ENCODE measurements around the gene PADI2. TPM values are rescaled to one million over a fixed set of nuclear protein-coding genes. Genes with fewer than 3 reads are reported as not detected.

Gene PADI2
- total and polyA plus RNA-seq, 2 of the 8 experiments (the other 6 are each of a cell fraction or from before 2014, with no cell fraction given), result 1.6 to 7.5 TPM

DNA sequence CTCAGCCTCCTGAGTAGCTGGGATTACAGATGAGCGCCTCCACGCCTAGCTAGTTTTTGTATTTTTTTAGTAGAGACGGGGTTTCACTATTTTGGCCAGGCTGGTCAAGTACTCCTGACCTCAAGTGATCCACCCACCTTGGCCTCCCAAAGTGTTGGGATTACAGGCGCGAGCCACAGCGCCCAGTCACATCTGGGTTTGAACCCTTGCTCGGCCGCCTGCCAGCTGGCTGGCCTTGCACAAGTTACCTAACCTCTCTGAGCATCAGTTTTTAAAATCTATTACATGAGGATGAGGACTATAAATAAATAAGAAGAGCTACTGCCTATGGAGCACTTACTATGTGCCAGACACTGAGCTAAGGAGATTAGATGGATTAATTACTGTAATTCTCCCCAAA lies 17.7 kb upstream of the PADI2 start:
- no peak for FAIRE-seq
- no peak overlapping the region for H3K4me2 ChIP-seq (ENCODE audit: insufficient read depth in 1 of 2, low read depth in 2 of 2, low read length in 2 of 2)
- H3K23me2 ChIP-seq (ENCODE audit: low read depth, low read length), result no peaks in the 10 kb centered on the region; the same call in 1 of the 2 replicates
- WGBS, 2 experiments (ENCODE audit: extremely low coverage in 1 of 2, insufficient coverage in 1 of 2, insufficient read length in 1 of 2, insufficient replicate concordance in 2 of 2, low coverage in 1 of 2, low lambda C conversion rate in 2 of 2, missing lambda C conversion rate in 1 of 2), result 92% methylated on average over 8 of the region's 8 CpGs; no CpG with 5 or more reads in 1 of the 2 experiments
- no peak overlapping the region for H2BK5ac ChIP-seq (ENCODE audit: low read depth, low read length)
- no peak overlapping the region for H3K4ac ChIP-seq (replicated peaks; ENCODE audit: insufficient read length, low read depth, low read length)
- no peaks in the 10 kb centered on the region for H3K27me3 ChIP-seq (replicated peaks in 1 of 4; ENCODE audit: control insufficient read depth in 3 of 4, extremely low read depth in 1 of 4, insufficient read depth in 3 of 4, low read length in 3 of 4)
- H3K4me3 ChIP-seq (ENCODE audit: extremely low read depth in 1 of 4, insufficient read depth in 2 of 4, low read depth in 3 of 4, low read length in 4 of 4), result no peak overlapping the region
- no peak overlapping the region for H2BK120ac ChIP-seq (replicated peaks; ENCODE audit: low read depth, low read length)
- H2AK5ac ChIP-seq (ENCODE audit: low read depth, low read length), result no peak overlapping the region
- no peak overlapping the region for H4K8ac ChIP-seq (ENCODE audit: extremely low read depth, insufficient read depth, low read length)
- no peaks in the 10 kb centered on the region for H3K79me1 ChIP-seq (ENCODE audit: low read depth, low read length)
- ChIA-PET POLR2A (ENCODE audit: partially characterized antibody) (interaction anchor here (0.8 kb wide), 1 partner anchor 86 kb away, joined by 3 read pairs; no protein-coding TSS in a partner anchor), CTCF (ENCODE audit: partially characterized antibody) (interaction anchor here (0.9 to 21.2 kb wide), 7 partner anchors 11 to 199 kb away, joined by 3 to 339 read pairs (median 7); no protein-coding TSS in a partner anchor)
- H3K23ac ChIP-seq (ENCODE audit: insufficient read length), result no peak overlapping the region
- no peak overlapping the region for H4K91ac ChIP-seq (replicated peaks; ENCODE audit: insufficient read length, low read length)
- no peaks in the 10 kb centered on the region for H3K36me3 ChIP-seq (ENCODE audit: control insufficient read depth in 2 of 4, insufficient read depth in 4 of 4, low read length in 3 of 4)
- DNase-seq (ENCODE audit: low read depth in 1 of 2, low spot score in 2 of 2), result no peak
- H3K9ac ChIP-seq (replicated peaks in 1 of 4; ENCODE audit: extremely low read depth in 1 of 4, low read depth in 3 of 4, low read length in 3 of 4), result no peak overlapping the region
- no peak overlapping the region for H2AFZ ChIP-seq (ENCODE audit: low read length)
- no peak overlapping the region for H3K14ac ChIP-seq (ENCODE audit: insufficient read length)
- peaks cover 0 to 4% of the 10 kb centered on the region in 2 experiments; a peak in 1 of 4 replicates for H3K9me3 ChIP-seq (ENCODE audit: insufficient read depth in 2 of 2, low read depth in 1 of 2, low read length in 1 of 2)
- H3K18ac ChIP-seq (ENCODE audit: extremely low read depth, low read length), result no peak overlapping the region
- no peak overlapping the region for H3K56ac ChIP-seq (replicated peaks; ENCODE audit: insufficient read length, low read depth, low read length)
- H2BK15ac ChIP-seq (ENCODE audit: low read length), result no peak overlapping the region
- H2BK20ac ChIP-seq (ENCODE audit: low read length), result no peak overlapping the region
- H3K27ac ChIP-seq (ENCODE audit: low read depth, low read length), result no peak overlapping the region
- H3K79me2 ChIP-seq (ENCODE audit: control insufficient read depth in 1 of 2, insufficient read depth in 2 of 2, low read length in 2 of 2), result no peaks in the 10 kb centered on the region
- H4K20me1 ChIP-seq (replicated peaks in 1 of 2; ENCODE audit: control insufficient read depth in 1 of 2, insufficient read depth in 2 of 2, low read length in 2 of 2), result no peaks in the 10 kb centered on the region
- TF ChIP-seq MAFK (IDR thresholded peaks at IDR 0.05; ENCODE audit: low read depth, low read length) (no peak), JUND (IDR thresholded peaks at IDR 0.05; ENCODE audit: low read length) (no peak), KDM1A (IDR thresholded peaks at IDR 0.05; ENCODE audit: borderline replicate concordance, low read length) (no peak), CBX5 (IDR thresholded peaks at IDR 0.05; ENCODE audit: low read depth, low read length) (no peak)
- no peak overlapping the region for H4K5ac ChIP-seq (ENCODE audit: insufficient read length, low read depth, low read length)
- H2BK12ac ChIP-seq (ENCODE audit: low read depth, low read length), result no peak overlapping the region
- H3K4me1 ChIP-seq (replicated peaks in 1 of 4; ENCODE audit: control insufficient read depth in 3 of 4, insufficient read depth in 4 of 4, low read length in 3 of 4), result peaks cover 0 to 3% (median 0%) of the 10 kb centered on the region in 4 experiments; a peak in 1 of 7 replicates
